CD4-positive, alpha-beta T cell (primary cell): ENCODE measurements around the gene DNHD1. TPM values are rescaled to one million over a fixed set of nuclear protein-coding genes. Genes with fewer than 3 reads are reported as not detected.

ENCODE experiments used
- ATAC-seq: fragments of 200-7000 bp; cut with Tn5 transposase; one replicate; pipeline ENCODE4 v1.10.0; 2022; ENCODE audit warnings: mild to moderate bottlenecking; ENCODE audit not compliant: poor library complexity
- CTCF ChIA-PET: fragments of 350-600 bp; sonication (Branson Sonifier 250); formaldehyde crosslinking; loops from one replicate; lab custom pipeline; 2021; ENCODE audit warnings: antibody characterized with exemption, inconsistent platforms; lab: Charles Lee
- POLR2A ChIA-PET: fragments of 350-600 bp; sonication (Branson Sonifier 250); formaldehyde crosslinking; loops from one replicate; lab custom pipeline; 2021; ENCODE audit warnings: antibody characterized with exemption, inconsistent platforms; lab: Charles Lee
- DNase-seq, 14 experiments: peaks; one replicate each; pipeline ENCODE4 v3.0.0-alpha.2; 2013 to 2020; ENCODE audit warnings: mixed read lengths in 2 of 14
- H3K27ac ChIP-seq, 2 donors: one replicate each; pipeline versions ENCODE4 v1.5.1 to v1.7.0; 2013; ENCODE audit warnings: low read length in 2 of 2, low read depth in 1 of 2, mild to moderate bottlenecking in 1 of 2
- H3K27me3 ChIP-seq, 2 experiments: 1 replicate in 1 of 2; 2 replicates in 1 of 2; pipeline versions ENCODE4 v1.6.1 to v1.7.0; 2013; ENCODE audit warnings: low read length in 2 of 2, control low read depth in 1 of 2, mild to moderate bottlenecking in 1 of 2, moderate library complexity in 1 of 2; ENCODE audit not compliant: insufficient read depth in 2 of 2, control insufficient read depth in 1 of 2
- H3K36me3 ChIP-seq: one replicate; pipeline ENCODE4 v1.6.1; 2013; ENCODE audit warnings: low read length, control low read depth; ENCODE audit not compliant: insufficient read depth
- H3K4me1 ChIP-seq: one replicate; pipeline ENCODE4 v1.6.1; 2013; ENCODE audit warnings: low read length, control low read depth; ENCODE audit not compliant: insufficient read depth
- H3K4me3 ChIP-seq: one replicate; pipeline ENCODE4 v1.5.1; 2013; ENCODE audit warnings: mild to moderate bottlenecking, low read length, moderate library complexity
- H3K9me3 ChIP-seq, 2 experiments: 1 replicate in 1 of 2; 2 replicates in 1 of 2; pipeline versions ENCODE4 v1.6.1 to v1.7.0; 2013; ENCODE audit warnings: low read length in 2 of 2, mild to moderate bottlenecking in 2 of 2, control low read depth in 1 of 2, moderate library complexity in 1 of 2; ENCODE audit not compliant: control insufficient read depth in 1 of 2, insufficient read depth in 1 of 2
- H3K27ac Mint-ChIP-seq: one replicate; pipeline ENCODE4 v1.8.0; 2020; ENCODE audit warnings: mixed read lengths
- H3K27me3 Mint-ChIP-seq: one replicate; pipeline ENCODE4 v1.8.0; 2021; ENCODE audit warnings: mixed read lengths
- H3K36me3 Mint-ChIP-seq: one replicate; pipeline ENCODE4 v1.8.0; 2021; ENCODE audit warnings: low read depth, mixed read lengths
- H3K4me1 Mint-ChIP-seq: one replicate; pipeline ENCODE4 v1.8.0; 2021; ENCODE audit warnings: low read depth, mixed read lengths
- H3K4me3 Mint-ChIP-seq: one replicate; pipeline ENCODE4 v1.8.0; 2020; ENCODE audit warnings: mild to moderate bottlenecking, mixed read lengths
- H3K9me3 Mint-ChIP-seq: one replicate; pipeline ENCODE4 v1.8.0; 2020; ENCODE audit warnings: mixed read lengths
- intact Hi-C, 2 experiments: fragments of 100-400 bp; cut with DNase I in 1 of 2; cut with micrococcal nuclease in 1 of 2; formaldehyde crosslinking; loops; one replicate each; pipeline versions ENCODE4 v1.15.1 to v1.9.0; 2023 to 2025; cut with DNase I, micrococcal nuclease
- total RNA-seq, 174 experiments: library from RNA in 2 of 174; stranded (reverse) in 2 of 174; gene quantifications; one replicate each; pipeline ENCODE4 v1.2.3 and lab custom pipeline; 2021 to 2026
- TF ChIP-seq, protein P1 (sequence below): fragments of 200-600 bp; IDR thresholded peaks from one replicate; pipeline ENCODE4 v1.8.0; 2022; ENCODE audit warnings: antibody characterized with exemption, mild to moderate bottlenecking

DNHD1 gene
- total RNA-seq, 2 experiments from 2014 or later = 44.1 to 46.8 TPM

DNA sequence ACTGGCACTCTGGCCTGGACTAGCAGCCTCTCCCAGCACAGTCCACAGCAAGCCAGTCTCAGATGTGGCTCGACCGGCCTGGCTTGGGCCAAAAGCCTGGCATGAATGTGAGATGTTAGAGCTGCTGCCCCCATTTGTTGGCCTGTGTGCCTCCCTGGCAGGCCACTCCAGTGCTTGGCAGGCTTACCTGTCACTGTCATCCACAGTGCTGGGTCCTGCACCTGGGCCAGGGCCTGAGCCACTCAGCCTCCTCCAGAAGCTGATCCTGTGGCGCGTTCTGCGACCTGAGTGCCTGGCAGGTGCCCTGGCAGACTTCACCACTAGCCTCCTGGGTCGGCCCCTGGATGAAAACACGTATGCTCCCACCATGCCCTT lies 70.3 kb downstream of the DNHD1 start:
- H3K4me3 Mint-ChIP-seq = no peak overlapping the region
- H3K27me3 Mint-ChIP-seq = no peaks in the 10 kb centered on the region
- ChIA-PET CTCF (no interaction called here), POLR2A (no interaction called here)
- Histone ChIP-seq H3K36me3 (peaks cover 13% of the 10 kb centered on the region), H3K9me3 (peaks cover 0 to 13% of the 10 kb centered on the region in 2 experiments), H3K27ac (no peak overlapping the region), H3K27me3 (no peaks in the 10 kb centered on the region), H3K4me3 (no peak overlapping the region), H3K4me1 (no peaks in the 10 kb centered on the region)
- TF ChIP-seq, protein P1, sequence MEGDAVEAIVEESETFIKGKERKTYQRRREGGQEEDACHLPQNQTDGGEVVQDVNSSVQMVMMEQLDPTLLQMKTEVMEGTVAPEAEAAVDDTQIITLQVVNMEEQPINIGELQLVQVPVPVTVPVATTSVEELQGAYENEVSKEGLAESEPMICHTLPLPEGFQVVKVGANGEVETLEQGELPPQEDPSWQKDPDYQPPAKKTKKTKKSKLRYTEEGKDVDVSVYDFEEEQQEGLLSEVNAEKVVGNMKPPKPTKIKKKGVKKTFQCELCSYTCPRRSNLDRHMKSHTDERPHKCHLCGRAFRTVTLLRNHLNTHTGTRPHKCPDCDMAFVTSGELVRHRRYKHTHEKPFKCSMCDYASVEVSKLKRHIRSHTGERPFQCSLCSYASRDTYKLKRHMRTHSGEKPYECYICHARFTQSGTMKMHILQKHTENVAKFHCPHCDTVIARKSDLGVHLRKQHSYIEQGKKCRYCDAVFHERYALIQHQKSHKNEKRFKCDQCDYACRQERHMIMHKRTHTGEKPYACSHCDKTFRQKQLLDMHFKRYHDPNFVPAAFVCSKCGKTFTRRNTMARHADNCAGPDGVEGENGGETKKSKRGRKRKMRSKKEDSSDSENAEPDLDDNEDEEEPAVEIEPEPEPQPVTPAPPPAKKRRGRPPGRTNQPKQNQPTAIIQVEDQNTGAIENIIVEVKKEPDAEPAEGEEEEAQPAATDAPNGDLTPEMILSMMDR = no peak
- DNase-seq (no peak), ATAC-seq (no peak)
- intact Hi-C loops = no loop called here
- H3K4me1 Mint-ChIP-seq = no peaks in the 10 kb centered on the region
- no peaks in the 10 kb centered on the region for H3K9me3 Mint-ChIP-seq
- no peak overlapping the region for H3K27ac Mint-ChIP-seq
- H3K36me3 Mint-ChIP-seq = peaks cover 33% of the 10 kb centered on the region

DNA sequence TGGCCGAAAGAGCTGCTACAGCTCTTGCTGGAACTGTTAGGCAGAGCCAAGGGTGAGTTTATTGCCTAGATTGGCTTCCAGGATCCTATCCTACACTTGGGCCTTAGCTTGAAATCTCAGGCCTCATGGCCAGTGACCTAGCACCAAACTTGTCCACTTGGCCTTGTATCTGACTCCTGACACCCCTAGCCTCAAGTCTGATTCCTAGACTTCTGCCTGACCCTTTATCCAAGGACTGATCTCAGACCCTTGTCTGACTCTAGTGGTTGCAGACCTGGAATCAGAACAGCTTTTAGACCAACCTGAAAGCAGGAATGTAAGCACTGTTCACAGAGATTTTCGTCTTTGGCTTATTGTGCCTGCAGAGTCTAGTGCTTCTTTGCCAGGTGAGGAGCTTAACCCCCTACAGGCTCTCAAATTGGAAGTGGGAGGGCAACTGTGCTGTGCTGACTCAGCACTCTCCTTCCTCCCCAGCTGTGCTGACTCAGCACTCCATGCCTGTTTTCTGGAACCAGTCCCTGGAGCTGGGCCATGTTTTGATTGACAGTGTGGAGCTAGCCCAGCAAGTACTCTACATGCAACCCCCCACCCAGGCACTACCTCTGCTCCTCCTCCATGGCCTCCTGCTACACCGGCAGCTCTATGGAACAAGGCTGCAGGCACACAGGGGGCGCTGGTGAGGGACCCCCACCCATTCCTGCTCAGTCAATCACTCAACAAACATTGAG lies 71.3 kb downstream of the DNHD1 start:
- Histone ChIP-seq H3K4me1 (no peaks in the 10 kb centered on the region), H3K9me3 (peaks cover 0 to 13% of the 10 kb centered on the region in 2 experiments), H3K27ac (no peak overlapping the region), H3K36me3 (peaks cover 10% of the 10 kb centered on the region), H3K27me3 (no peaks in the 10 kb centered on the region), H3K4me3 (no peak overlapping the region)
- no peaks in the 10 kb centered on the region for H3K4me1 Mint-ChIP-seq
- DNase-seq = no peak
- POLR2A ChIA-PET = no interaction called here
- no peaks in the 10 kb centered on the region for H3K27me3 Mint-ChIP-seq
- TF ChIP-seq, protein P1 = no peak
- no peak overlapping the region for H3K4me3 Mint-ChIP-seq
- no peak overlapping the region for H3K27ac Mint-ChIP-seq
- intact Hi-C loops = no loop called here
- no peak for ATAC-seq
- no peaks in the 10 kb centered on the region for H3K9me3 Mint-ChIP-seq
- H3K36me3 Mint-ChIP-seq = peaks cover 43% of the 10 kb centered on the region
- CTCF ChIA-PET = interaction anchor here (0.6 kb wide), 1 partner anchor 145 kb away, joined by 3 read pairs; no protein-coding TSS in a partner anchor

DNA sequence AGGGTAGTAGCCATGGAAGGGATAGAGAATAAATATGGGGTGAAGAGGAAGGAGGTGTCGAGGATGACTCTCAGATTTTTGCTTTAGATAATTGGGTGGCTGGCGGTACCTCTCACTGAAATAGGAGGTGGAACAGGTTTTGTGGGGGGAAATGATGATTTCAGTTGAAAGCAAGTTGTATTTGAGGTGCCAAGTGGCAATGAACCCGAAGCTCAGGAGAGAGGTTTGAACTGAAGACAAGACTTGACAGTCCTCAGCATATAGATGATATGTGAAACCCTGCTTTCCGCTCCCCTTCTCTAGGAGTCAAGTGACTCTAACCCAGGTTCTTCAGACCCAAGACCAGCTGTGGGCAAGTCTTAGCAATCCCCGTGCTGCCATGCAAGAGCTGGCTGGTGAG lies 72.6 kb downstream of the DNHD1 start:
- no peak overlapping the region for H3K4me3 ChIP-seq
- TF ChIP-seq, protein P1 = no peak
- Mint-ChIP-seq H3K27me3 (no peaks in the 10 kb centered on the region), H3K4me3 (no peak overlapping the region), H3K4me1 (no peaks in the 10 kb centered on the region), H3K36me3 (peaks cover 34% of the 10 kb centered on the region), H3K27ac (no peak overlapping the region), H3K9me3 (no peaks in the 10 kb centered on the region)
- H3K4me1 ChIP-seq = no peaks in the 10 kb centered on the region
- ChIA-PET CTCF (no interaction called here), POLR2A (no interaction called here)
- intact Hi-C loops = no loop called here
- no peaks in the 10 kb centered on the region for H3K27me3 ChIP-seq
- peaks cover 0 to 13% of the 10 kb centered on the region in 2 experiments for H3K9me3 ChIP-seq
- no peak overlapping the region for H3K27ac ChIP-seq
- ATAC-seq (no peak), DNase-seq (no peak)
- H3K36me3 ChIP-seq = peaks cover 10% of the 10 kb centered on the region
